EL (cell line): ENCODE results near the gene SMIM10.
"Not testable (repeated sequence)": the region's sequence is repeated elsewhere in the genome, so short reads cannot be mapped to it uniquely, and the experiment has no call there.

Experiments used
- DNase-seq: peaks from one replicate; pipeline ENCODE4 v3.0.0-alpha.2; 2016

SMIM10 gene

DNA sequence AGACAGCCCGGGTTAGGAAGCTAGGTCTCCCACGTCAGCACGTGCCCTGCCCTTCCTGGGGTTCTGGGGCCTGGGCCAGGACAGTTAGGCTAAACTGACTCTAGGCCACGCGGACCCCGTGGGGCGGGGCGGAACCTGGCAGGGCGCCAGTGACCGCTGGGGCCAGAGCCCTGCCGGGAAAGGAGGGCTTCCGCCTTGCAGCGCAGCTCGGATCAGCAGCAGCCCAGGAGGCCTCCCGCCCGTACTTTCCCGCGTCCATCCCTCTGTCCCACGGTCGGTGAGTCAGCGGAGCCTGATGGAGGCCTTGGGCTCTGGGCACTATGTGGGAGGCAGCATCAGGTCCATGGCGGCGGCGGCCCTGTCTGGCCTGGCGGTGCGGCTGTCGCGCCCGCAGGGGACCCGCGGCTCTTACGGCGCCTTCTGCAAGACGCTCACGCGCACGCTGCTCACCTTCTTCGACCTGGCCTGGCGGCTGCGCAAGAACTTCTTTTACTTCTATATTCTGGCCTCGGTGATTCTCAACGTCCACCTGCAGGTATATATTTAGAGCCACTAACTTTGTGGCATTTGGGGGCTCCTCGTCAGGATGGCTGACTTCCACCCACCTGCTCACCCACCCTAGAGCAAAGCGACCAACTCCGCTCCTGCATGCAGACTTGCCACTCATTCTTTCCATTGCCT lies at the start of gene SMIM10:
TSS of gene SMIM10 (plus strand) at position 191 of the 681 bp plus-strand sequence. CDS start at position 296, 105 bp downstream.
- peak; percentile 87 for DNase-seq

DNA sequence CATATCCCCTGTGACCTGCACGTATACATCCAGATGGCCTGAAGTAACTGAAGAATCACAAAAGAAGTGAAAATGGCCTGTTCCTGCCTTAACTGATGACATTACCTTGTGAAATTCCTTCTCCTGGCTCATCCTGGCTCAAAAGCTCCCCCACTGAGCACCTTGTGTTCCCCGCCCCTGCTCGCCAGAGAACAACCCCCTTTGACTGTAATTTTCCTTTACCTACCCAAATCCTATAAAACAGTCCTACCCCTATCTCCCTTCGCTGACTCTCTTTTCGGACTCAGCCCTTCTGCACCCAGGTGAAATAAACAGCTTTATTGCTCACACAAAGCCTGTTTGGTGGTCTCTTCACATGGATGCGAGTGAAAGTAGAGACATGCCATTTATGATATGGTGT lies 44.4 kb upstream of the SMIM10 start:
- not testable (repeated sequence) for DNase-seq

DNA sequence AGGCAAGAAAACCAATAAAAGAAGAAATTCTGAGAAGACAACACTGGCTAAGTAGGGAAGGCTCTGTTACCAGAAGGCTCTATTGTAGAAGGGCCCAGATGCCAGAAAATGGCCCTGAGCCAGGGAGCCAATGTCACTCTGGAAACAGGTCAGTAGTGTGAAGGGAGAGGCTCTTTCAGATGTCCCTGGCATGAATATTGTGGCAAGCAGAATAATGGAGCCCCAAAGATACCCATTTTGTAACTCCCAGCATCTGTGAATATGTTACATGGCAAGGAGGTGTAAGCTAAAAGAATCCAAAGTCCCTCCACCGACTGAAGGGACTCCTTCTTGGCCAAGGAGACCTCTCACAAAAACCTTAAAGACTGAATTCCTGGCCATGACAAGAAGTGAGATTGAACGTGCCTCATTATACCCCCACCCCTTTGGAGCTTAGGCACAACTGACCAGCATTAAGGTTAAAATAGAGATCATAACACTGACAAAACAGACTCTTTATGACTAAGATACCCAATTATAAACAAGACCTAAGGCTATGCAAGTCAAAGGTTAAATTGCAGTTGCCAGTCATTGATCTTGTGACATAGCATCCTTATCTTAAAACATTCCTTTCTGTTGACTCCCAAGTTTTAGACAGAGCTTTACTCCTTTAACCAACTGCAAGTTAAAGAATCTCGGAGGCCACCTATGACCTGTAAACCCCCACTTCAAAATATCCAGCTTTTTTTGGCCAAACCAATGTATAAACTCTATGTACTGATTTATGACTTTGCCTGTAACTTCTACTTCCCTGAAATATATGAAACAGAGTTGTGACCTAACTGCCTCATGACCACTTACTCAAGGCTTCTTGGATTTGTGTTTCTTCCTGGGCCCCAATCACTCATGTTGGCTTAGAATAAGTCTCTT lies 42.2 kb upstream of the SMIM10 start:
- DNase-seq: peak; percentile 84

DNA sequence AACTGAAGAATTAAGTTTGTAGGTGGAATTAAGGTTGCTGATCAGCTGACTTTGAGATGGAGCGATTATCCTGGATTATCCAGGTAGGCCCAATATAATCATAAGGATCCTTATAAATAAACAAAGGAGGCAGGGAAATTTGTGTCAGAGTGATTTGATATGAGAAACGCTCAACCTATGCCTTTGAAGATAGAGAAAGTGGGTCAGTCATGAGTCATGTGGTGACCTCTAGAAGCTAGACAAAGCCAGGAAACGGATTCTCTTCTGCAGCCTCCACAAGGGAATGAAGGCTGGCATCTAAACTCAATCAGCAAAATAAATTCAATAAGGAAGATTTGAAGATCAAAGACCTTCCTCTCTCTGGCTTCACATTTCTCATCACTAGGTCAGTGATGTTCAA lies 41.5 kb upstream of the SMIM10 start:
- peak; percentile 56 for DNase-seq

DNA sequence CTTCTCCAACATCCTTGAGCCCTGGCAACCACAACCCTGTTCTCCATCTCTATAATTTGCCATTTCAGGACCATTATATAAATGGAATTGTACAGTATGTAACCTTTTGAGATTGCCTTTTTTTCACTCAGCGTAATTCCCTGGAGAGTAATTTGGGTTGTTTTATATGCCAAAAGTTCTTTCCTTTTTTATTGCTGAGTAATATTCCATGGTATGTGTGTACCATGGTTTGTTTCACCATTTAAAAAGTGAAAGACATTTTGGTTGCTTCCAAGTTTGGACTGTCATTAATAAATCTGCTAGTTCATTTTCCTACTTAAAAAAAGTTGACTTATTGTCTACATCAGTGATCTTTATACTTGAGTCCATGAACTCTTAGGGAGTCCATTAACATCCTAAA lies 33.0 kb upstream of the SMIM10 start:
- DNase-seq: no peak

DNA sequence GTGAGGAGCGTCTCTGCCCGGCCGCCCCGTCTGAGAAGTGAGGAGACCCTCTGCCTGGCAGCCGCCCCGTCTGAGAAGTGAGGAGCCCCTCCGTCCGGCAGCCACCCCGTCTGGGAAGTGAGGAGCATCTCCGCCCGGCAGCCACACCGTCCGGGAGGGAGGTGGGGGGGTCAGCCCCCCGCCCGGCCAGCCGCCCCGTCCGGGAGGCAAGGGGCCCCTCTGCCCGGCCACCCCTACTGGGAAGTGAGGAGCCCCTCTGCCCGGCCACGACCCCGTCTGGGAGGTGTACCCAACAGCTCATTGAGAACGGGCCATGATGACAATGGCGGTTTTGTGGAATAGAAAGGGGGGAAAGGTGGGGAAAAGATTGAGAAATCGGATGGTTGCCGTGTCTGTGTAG lies 30.4 kb upstream of the SMIM10 start:
- DNase-seq: not testable (repeated sequence)

DNA sequence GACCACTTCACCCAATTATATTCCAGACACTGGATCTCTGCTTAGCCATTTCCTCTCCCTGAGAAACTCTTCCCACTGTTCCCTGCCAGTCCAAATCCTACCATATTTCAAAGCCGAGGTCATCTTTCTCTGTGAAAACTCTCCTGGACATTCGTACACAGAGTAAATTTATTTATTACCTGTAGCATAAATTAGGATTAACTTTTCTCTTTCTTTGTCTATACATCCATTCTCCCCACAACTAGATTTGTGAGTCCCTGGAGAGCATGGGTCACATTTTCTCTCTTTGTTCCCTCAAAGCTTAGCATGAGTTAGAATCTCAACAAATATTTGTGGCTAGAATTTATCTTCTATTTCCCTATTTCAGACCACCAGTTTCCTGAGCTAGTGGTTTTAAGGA lies 27.8 kb upstream of the SMIM10 start:
- DNase-seq: no peak

DNA sequence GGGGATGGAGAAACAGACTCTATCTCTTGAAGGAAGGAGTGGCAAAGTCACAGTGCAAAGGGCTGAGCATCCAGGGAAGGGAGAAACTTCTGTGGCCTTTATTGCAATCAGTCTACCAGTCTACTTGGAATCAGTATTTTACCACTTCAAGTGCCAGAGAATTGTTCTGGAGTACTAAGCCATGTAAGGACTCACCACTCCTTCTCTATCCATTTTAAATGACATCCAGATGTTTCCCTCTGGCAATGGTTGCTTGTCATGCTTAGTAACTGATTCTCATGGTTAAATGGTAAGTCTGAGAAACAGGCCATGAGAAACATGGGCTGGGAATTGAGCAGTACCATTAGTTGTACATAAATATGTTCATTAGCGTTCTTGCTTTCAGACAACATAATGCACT lies 21.1 kb upstream of the SMIM10 start:
- no peak for DNase-seq

DNA sequence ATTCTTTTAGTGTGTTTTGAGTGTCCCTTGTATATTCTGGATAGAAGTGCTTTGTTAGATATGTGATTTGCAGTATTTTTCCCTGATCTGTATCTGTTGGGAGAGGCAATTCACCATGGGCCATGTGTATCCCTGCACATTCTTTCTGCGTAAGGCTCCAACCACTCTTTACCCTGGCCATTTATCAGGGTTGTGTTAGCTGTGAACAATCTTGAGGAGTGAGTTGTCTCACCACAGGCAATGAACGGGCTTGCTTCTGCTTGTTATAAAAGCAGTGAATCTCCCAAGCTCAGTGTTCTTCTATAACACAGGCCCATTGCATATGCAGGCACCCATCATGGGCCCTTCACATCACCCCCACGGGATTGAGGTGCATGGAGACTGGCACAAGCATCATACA lies 18.9 kb upstream of the SMIM10 start:
- DNase-seq: no peak

DNA sequence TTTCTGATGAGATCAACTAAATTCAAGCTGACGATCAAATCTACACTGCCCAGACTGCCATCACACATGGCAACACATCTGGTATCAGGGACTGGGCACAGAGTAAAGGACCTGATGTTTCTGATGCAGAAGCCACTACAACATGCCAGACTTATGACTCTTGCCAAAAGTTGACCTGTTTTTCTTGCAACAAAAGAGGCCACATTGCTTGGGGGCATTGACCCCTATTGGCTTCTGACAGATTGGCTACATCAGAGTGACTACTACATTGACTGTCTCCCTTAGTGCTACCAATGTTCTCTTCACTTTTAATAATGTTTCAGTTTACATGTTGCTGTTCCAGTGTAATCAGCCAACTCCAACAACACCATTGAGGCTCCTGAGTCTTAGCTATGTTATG lies 15.3 kb upstream of the SMIM10 start:
- no peak for DNase-seq

DNA sequence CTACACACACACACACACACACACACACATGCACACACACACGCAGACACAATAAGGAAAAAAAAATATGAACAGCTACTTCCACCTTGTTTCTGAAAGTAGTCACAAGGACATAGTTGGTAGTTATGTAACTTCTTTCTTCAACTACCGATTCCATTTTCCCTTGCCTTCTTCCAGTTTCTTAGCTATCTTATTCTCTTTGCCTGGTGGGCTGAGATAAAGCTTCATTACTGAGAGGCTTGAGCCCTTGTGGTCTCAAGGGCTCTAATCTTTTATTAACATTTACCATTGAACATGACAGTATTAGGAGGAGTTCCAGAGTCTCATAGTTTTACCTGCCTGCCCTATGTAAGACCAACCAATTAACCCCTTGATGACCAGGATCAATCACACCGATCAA lies 8.9 kb upstream of the SMIM10 start:
- DNase-seq: no peak

DNA sequence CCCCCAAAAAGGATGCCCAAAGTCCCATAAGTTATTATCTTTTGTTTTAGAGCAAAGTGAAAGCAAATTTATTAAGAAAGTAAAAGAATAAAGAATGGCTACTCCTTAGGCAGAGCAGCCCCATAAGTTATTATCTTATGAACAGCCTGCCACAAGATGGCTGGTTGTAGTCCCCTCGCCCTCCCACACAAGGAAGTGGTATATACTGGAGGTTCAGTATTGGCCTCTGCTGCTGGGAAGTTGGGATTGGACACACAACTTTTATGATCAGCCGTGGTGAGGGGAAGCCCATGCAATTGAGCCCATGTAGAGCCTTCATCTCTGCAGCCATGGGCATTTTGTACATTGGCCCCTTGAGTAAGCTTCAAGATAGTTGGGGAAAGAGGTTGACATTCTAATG lies 8.0 kb upstream of the SMIM10 start:
- DNase-seq: no peak

DNA sequence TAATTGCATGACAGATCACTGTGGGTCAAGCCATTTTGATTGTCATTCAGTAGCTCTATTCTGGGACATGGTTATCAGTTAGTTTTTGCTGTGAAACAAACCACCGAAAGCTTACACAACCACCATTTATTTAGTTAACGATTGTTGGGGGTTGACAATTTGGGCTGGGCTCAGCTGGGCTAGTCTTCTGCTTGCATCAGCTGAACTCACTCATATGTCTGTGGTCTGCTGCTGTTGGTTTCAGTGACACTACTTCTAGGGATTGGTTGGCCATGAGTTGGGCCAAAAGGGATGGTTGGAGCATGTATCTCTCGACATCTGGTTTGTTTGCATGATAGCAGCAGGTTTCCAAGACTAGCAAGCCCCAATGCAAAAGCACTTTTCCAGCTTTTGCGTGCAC lies 5.3 kb upstream of the SMIM10 start:
- DNase-seq: no peak

DNA sequence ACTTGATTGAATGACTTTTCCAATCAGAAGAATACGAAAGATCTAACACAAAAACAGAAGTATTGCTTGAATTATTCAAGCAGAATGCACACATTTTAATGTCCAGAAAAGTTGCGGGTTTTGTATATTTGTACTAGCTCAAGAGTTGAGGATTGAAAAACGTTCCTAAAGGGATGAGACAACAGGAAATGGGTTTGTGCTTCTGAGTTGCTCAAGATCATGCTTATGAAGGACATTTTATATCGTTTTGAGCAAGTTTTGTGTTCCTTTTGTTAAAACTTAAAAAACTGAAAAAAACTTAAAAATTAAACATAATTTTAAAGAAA lies 353 bp upstream of the SMIM10 start:
- DNase-seq: no peak

DNA sequence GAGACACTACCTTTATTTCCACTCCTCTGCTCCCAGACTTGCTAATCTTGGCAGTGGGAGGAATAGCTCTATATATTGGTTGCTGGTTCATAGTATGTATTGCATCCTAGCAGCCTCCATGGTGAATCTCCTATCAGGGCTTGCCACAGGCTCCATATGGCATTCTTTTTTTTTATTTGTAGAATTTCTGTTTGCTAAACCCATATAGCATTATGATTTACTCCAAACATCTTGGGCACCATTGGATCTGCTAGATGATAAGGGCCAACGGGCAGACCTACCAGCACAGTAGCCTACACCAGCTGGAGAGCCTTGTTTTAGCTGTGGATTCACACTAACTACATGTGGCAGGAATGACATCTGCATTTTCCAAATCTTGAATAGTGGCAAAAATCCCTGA lies 6.9 kb downstream of the SMIM10 start:
- no peak for DNase-seq

DNA sequence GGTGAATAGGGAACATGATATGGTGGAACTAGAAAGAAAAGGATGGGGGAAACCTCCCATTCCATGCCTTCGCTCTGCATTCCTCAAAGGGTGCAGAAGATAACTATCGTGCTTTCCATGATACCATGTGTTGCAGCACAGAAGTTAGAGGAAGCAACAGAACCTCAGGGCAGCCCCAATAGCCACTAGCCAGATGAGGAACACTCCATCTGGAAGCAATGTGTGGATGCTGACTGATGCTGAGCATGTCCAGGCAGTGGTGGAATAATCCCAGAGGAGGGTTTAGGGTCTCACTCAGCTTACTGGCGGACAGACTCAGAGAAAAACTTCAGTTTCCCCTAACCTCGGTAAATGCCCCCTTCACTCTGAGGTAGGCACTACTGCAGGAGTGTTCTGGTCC lies 7.5 kb downstream of the SMIM10 start:
- DNase-seq: peak; percentile 6

DNA sequence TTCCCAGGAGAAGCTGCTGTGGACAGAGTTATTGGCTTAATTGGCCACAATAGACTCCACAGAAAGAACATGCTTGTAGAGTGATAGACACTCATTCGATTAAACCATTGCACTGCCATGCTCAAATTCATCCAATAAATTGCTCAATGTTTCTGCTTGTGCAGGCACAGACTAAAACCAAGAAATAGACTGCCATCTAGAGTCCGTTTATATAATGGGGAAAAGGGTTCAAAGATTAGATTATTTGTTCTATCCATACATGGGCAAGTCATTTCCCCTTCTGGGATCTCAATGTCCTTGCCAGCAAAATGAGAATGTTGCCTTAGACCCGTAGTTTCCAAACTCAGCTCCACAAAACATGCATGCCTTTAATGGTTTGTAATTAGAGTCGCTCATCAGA lies 8.7 kb downstream of the SMIM10 start:
- peak; percentile 58 for DNase-seq

DNA sequence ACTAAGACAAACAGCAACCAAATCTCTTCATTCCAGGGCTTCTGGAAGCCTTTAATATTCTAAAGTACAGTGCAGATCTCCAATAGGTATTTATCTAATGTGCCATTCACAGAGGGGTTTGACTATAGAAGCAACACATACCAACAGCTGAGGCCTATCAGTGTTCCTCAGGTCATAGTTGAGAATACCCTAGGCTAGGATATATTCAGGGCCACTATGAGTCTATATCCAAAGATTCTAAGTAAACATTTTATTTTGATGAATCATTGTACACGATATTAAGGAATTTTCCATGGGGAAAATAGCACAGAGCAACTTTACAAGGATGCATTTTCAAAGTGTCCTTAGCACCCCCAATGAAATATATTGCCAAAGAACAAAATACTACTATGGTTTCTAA lies 9.7 kb downstream of the SMIM10 start:
- peak; percentile 48 for DNase-seq

DNA sequence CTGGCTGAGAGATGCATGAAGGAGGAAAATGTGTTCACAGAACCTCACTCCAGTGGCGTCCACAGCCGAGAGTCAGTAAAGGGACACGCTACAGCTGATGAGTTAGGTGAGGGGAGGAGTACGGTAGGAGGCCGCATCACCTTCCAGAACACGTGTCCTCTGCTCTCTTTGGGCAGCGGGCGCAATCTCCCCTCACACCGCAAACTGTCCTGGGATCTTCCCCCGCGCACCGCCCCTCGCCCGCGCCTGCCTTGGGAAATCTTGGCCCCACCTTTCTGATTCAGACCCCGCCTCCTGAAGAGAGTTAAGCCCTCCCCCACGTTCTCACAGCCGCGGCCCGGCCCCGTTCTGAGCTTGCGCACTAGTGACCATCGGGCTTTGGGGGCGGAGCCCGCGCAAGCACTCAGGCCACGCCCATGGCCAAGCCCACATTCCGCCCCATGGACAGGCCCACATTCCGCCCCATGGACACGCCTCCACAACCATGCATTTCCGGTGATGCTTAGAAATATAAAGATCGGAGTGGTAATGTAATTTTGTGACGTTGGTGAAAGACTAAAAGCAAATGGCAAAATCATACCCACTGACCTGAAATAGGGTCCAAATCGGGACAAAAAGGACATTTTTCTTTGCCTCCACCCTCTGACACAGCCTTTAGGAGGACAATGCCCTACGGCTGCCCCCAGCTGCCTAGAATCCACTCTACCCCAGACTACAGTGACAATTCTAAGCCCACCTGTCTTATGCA lies 13.3 kb downstream of the SMIM10 start:
- peak; percentile 89 for DNase-seq

DNA sequence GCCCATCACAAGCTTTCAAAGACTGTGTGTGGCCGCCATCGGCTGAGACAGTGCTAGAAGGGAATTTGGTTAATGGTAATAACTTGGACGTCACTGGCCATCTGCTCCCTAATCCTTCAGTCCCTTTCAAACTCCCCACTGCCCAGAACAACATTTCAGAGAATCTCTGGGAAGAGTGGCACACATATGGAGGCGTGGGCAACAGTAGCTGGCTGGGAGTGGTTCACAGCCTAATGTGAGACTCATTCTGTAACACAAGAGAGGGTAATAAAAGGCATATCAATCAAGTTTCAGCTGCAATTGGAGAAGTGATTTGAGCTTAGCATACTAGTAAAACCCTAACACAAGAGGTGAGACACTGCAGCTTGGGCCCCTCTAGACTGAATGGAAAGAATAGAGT lies 15.4 kb downstream of the SMIM10 start:
- no peak for DNase-seq

DNA sequence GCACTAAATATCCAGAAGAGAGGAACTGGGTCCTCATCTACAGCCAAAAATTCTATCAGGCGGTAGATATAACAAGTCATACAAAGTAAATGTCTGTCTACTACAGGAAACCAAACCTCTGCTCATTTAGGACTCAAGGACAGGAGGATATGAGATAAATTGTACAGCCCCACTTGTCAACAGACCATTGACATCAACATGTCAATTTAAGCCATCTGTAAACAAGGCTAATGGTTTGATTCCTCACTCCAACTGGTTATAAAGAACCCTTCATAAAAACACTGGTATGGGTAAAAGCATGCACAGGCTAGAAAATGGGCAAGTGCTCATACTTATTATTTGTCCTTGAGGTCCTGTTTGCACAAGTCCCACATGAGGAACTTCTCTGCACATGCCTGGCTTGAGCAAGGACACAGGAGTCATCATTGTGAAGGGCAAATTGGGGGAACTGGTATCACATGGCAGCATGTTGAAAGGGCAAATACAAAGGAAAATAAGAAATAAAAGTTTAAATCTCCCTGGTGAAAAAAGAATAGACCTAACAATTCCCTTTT lies 18.3 kb downstream of the SMIM10 start:
- no peak for DNase-seq

DNA sequence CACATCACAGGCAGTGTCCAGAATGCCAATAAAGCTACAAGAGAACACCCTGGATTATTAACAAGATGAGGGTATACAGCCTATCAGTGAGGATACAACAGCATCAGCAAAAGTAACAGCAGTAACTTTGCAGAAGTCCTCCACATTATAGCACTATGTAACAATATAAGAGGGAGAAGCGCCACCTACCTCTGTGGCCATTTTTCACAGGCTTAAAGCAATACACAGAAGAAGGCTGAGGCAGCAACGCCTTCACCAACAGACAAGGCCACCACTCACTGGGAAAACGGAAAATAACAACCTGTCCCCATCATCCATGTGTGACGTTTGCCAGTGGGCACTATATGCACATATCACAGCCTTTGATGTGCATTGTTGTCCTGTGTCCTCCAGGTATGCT lies 19.0 kb downstream of the SMIM10 start:
- no peak for DNase-seq

DNA sequence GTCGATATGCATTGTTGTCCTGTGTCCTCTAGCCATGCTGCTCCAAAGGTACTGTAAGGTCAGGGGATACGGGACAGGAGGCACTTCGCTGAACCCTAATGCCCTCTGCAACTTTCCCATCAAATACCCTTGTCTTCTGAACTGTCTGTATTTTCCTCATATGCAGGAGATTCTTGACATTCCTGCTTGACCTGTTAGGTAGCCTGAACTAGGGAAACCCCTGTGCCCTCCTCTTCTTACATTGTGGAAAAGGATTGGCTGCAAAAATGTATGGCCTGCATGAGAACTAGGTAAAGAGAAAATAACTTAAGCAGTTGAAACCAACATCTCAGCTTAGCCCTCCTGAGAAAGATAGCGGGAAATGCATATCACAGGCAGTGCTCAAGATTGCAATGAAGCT lies 20.1 kb downstream of the SMIM10 start:
- DNase-seq: no peak
